HepG2 (cell line): Measurements from ENCODE around the gene NIP7.

Experiments used
- HCFC1 ChIP-seq: fragments of 150-350 bp; IDR thresholded peaks from 2 replicates; pipeline ENCODE4 v1.6.1; 2014; ENCODE audit warnings: low read depth, low read length
- MED8 ChIP-seq: sonication (generic); formaldehyde crosslinking; IDR thresholded peaks from 2 replicates; pipeline ENCODE4 v1.8.1; 2023; ENCODE audit warnings: mild to moderate bottlenecking, missing genetic modification reagents; ENCODE audit not compliant: insufficient replicate concordance
- MEIS2 ChIP-seq: sonication (generic); formaldehyde crosslinking; IDR thresholded peaks from 2 replicates; pipeline ENCODE4 v1.9.0; 2021; ENCODE audit warnings: mild to moderate bottlenecking, missing genetic modification reagents

DNA sequence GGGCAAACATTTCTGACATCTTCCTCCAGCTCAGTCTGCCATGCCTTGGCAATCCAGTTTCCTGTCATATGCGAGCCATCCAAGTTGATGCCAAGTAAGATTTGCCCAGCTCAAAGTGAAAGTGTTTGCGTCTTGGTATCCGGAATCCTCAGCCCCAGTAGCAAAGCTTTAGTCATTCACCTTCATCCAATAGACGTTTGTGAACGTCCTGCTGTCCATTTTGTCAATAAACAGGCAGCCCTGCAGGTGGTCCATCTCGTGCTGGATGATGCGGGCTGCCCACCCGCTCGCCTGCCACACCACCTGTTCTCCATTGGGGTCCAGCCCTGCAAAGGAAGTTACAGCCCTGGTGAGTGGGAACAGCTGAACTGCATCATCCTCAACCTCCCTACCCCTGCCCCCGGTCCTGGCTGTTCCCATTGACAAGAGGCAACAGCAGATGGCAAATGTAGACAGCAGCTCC is 10.7 kb upstream of the NIP7 start:
- TF ChIP-seq MED8 (CRISPR knock-in tag) (no peak), HCFC1 (no peak), MEIS2 (CRISPR knock-in tag) (no peak)
